Stimulated activated CD8-positive, alpha-beta memory T cell treated with anti-CD3 and anti-CD28 coated beads, Interleukin-4, amount 100 ng/mL, for 1 hour (primary cell): ENCODE data around the gene DGKG.

Experiments used
- DNase-seq, 2 donors: peaks; one replicate each; pipeline ENCODE4 v3.0.0-alpha.2; 2020; ENCODE audit warnings: low read depth in 2 of 2, low spot score in 1 of 2

The DGKG gene

GRCh38 chr3:186280737-186281136 is 81.3 kb downstream of the DGKG start:
- DNase-seq: no peak

- no peak for DNase-seq
Observed at GRCh38 chr3:186277268-186277909, 84.6 kb downstream of the DGKG start.

- DNase-seq: no peak
Observed at GRCh38 chr3:186275436-186275835, 86.6 kb downstream of the DGKG start.

GRCh38 chr3:186273586-186273985 is 88.4 kb downstream of the DGKG start:
- no peak for DNase-seq

GRCh38 chr3:186270701-186271100 is 91.3 kb downstream of the DGKG start:
- DNase-seq: no peak

GRCh38 chr3:186268616-186269448 is 93.2 kb downstream of the DGKG start:
- no peak for DNase-seq

GRCh38 chr3:186267758-186268157 is 94.3 kb downstream of the DGKG start:
- no peak for DNase-seq

- no peak for DNase-seq
Observed at GRCh38 chr3:186264608-186265400, 97.2 kb downstream of the DGKG start.

GRCh38 chr3:186261638-186262037 is 100.4 kb downstream of the DGKG start:
- no peak for DNase-seq

GRCh38 chr3:186260726-186261125 is 101.3 kb downstream of the DGKG start:
- DNase-seq: no peak

- DNase-seq: peak in 1 of 2 donors; percentile 37
Observed at GRCh38 chr3:186259612-186260383, 102.2 kb downstream of the DGKG start.

GRCh38 chr3:186258968-186259367 is 103.1 kb downstream of the DGKG start:
- DNase-seq: no peak

- DNase-seq: no peak
Observed at GRCh38 chr3:186257866-186258265, 104.2 kb downstream of the DGKG start.

GRCh38 chr3:186255703-186256331 is 106.2 kb downstream of the DGKG start:
- no peak for DNase-seq

GRCh38 chr3:186254676-186255650 is 107.1 kb downstream of the DGKG start:
- DNase-seq: no peak

GRCh38 chr3:186251948-186252619 is 110.0 kb downstream of the DGKG start:
- no peak for DNase-seq

GRCh38 chr3:186248850-186249249 is 113.2 kb downstream of the DGKG start:
- no peak for DNase-seq

- no peak for DNase-seq
Observed at GRCh38 chr3:186247821-186248814, 113.9 kb downstream of the DGKG start.
